Caki2 (cell line): ENCODE data around the gene ACAD10. TPM values are rescaled to one million over a fixed set of nuclear protein-coding genes. Genes with fewer than 3 reads are reported as not detected.

ENCODE experiments used
- DNase-seq: peaks from one replicate; pipeline ENCODE4 v3.0.0-alpha.2; 2015; ENCODE audit warnings: low read depth
- in situ Hi-C: cut with HindIII; loops from 2 replicates; pipeline ENCODE4 v1.10.0; 2016; ENCODE audit warnings: low sequenced_read_pairs, low pct_unique_long_range_greater_than_20kb, mixed read lengths
- total RNA-seq: library from RNA; depleted of rRNA; stranded (reverse); fragments of >200 nt; shearing (Covaris generic); gene quantifications from 2 replicates; pipeline ENCODE4 v1.2.3, GENCODE V29; 2014; ENCODE audit warnings: low replicate concordance; rRNA removed

ACAD10 gene
- total RNA-seq, 1 experiment from 2014 or later = 14.7 TPM

DNA sequence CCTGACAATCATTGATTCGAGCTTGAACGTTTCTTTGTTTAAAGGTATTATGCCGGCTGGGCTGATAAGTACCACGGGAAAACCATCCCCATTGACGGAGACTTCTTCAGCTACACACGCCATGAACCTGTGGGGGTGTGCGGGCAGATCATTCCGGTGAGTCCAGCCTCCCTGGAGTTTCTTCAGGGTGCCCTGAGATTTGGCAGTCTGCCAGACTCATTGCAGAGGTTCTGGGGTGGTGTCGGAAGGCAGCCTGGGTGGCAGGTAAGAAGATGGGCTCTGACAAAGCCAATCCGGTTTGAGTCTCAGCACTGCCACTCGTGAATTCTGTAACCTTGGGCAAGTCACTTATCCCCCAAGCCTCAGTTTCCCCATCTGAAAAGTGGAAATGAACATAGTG lies 103.9 kb downstream of the ACAD10 start:
- no peak for DNase-seq
- in situ Hi-C loops = no loop called here

DNA sequence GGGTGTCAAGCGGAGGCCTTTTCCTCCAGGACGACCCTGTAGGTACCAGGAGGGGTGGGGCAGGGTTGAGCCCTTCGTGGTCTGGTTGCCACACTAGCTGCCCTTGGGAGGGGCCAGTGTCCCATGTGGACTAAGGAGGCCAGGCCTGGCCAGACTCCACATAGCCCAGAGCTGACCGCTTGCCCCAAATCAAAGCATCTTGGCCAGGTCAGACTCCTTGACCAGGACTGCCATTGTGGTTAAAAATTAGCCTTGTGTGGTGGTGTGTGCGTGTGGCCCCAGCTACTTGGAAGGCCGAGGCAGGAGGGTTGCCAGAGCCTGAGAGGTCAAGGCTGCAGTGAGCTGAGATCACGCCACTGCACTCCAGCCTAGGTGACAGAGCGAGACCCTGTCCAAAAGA lies 105.7 kb downstream of the ACAD10 start:
- no peak for DNase-seq
- in situ Hi-C loops = no loop called here

DNA sequence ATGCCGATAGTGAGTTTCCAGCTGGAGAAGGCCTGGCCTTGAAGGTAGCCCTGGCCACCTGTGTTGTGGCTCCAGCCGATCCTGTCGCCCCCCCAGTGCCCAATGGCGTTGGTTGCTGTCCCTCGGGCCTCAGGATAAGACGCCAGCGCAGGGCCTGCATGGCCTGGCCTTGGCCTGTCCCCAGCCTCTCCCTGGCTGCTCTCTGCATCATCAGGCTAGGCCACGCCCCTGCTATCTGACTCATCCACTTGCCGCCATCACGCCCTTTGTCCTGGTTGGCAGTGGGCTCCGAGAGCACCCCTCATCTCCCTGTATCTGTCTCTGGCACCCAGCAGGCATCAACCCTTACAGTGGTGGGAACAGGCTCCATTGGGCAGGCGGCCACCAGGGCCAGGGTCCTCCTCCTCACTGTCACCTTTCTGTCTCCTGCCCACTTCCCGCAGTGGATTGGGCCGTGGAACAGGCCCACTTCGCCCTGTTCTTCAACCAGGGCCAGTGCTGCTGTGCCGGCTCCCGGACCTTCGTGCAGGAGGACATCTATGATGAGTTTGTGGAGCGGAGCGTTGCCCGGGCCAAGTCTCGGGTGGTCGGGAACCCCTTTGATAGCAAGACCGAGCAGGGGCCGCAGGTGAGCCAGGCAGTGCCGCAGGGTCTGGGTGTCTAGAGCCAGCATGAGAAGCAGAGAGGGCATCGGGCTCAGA lies 106.5 kb downstream of the ACAD10 start:
- DNase-seq = no peak
- in situ Hi-C loops = no loop called here

DNA sequence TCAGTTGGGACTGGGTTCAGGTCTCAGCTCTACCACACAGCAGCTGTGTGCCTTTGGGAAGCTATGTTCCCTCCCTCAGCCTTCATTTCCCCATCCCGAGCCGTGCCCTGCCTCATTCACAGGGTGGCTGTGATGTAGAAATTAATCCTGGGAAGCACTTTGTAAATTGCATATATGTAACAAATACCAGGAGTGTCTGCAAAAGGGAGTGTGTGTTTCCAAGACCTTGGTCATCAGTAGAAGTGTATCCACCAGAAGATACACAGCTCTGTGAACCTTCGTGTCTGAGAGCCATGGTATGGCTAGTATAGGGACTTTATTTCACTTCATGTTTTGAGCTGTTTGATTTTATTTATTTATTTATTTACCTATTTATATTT lies 107.0 kb downstream of the ACAD10 start:
- in situ Hi-C loops = no loop called here

DNA sequence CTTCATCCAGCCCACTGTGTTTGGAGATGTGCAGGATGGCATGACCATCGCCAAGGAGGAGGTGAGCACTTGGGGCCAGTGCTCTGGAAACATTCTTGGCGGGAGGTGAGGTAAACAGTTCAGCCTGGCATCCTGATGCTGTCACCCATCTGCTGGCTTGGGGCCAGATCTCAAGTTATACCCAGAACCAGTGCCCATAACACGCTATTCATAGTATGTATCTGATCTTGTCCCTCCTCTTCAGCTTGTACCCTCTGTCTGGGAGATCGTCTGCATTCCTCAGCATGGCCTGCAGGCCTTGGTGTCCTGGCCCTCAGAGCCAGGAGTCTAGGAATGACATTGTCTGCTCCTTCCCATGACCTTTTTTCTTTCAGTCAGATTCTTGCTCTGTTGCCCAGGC lies 112.3 kb downstream of the ACAD10 start:
- peak; percentile 60 for DNase-seq

More for the DNA sequence above, 107.0 kb downstream of the ACAD10 start:
- no peak for DNase-seq

DNA sequence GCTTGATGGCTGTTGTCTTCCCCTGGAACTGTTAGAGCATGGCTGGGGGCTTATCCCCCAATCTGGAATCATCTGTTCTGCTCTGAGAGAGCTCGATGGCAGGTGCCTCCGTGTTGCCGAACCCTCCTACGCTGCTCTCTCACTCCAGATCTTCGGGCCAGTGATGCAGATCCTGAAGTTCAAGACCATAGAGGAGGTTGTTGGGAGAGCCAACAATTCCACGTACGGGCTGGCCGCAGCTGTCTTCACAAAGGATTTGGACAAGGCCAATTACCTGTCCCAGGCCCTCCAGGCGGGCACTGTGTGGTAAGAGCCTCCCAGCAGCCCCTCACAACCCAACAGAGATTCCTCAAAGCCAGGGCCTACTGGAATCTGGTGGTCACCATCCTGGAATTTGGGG lies 113.9 kb downstream of the ACAD10 start:
- in situ Hi-C loops = no loop called here
- DNase-seq = no peak

More for the DNA sequence above, 112.3 kb downstream of the ACAD10 start:
- in situ Hi-C loops = no loop called here

DNA sequence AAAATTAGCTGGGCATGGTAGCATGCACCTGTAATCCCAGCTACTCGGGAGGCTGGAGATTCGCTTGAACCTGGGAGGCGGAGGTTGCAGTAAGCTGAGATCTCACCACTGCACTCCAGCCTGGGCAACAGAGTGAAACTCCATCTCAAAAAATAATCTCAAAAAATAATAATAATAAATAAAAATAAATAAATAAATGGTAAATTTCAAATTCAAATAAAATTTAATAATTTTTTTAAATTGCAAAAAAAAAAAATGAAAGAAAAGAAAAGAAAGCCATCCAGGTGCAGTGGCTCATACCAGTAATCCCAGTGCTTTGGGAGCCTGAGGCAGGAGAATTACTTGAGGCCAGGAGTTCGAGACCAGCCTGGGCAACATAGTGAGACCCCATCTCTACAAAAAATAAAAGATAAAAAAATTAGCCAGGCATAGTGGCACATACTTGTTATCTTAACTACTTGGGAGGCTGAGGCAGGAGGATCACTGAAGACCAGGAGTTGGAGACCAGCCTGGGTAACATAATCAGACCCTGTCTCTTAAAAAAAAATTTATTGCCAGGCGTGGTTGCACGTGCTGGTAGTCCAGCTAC lies 117.3 kb downstream of the ACAD10 start:
- in situ Hi-C loops = no loop called here
- DNase-seq = no peak

DNA sequence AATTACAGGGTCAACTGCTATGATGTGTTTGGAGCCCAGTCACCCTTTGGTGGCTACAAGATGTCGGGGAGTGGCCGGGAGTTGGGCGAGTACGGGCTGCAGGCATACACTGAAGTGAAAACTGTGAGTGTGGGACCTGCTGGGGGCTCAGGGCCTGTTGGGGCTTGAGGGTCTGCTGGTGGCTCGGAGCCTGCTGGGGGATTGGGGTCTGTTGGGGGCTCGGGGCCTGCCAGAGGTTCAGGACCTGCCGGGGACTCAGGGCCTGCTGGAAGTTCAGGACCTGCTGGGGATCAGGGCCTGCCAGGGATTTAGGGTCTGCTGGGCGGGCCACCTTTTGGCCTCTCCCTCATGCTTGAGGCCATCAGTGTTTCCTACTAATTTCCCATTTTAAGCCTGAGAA lies 118.0 kb downstream of the ACAD10 start:
- no peak for DNase-seq
- in situ Hi-C loops = no loop called here

DNA sequence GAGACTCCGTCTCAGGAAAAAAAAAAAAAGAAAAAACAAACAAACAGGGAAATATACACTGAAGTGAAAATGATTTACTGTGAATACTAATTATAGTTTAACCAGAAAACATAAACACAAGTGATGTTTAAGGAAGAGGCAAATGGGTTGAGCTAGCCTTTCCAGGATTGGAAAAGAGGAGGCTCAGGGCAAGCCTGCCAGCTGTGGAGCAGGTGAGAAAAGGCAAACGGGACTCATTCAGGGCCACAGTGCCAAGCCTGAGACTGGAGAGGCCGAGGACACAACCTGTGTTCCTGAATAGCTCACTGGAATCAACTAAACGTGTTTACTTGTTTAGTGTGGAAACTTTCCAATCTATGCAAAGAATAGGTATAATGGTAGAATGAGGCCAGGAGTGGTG lies 120.5 kb downstream of the ACAD10 start:
- in situ Hi-C loops = no loop called here
- no peak for DNase-seq

Other genes starting within 250 kb of the ACAD10 start
- 7.5 and 8.9 TPM in 2 replicates for gene ATXN2, start 86.7 kb upstream of the ACAD10 start, total RNA-seq
- gene BRAP, start 97 bp upstream of the ACAD10 start, total RNA-seq = 7.1 TPM in 2 replicates
- gene ALDH2, start 80.9 kb downstream of the ACAD10 start, total RNA-seq = 176 and 178 TPM in 2 replicates
- gene MAPKAPK5, start 156.2 kb downstream of the ACAD10 start, total RNA-seq = 19.1 and 50.8 TPM in 2 replicates